Measurements from ENCODE around the gene SAP130.

DNA sequence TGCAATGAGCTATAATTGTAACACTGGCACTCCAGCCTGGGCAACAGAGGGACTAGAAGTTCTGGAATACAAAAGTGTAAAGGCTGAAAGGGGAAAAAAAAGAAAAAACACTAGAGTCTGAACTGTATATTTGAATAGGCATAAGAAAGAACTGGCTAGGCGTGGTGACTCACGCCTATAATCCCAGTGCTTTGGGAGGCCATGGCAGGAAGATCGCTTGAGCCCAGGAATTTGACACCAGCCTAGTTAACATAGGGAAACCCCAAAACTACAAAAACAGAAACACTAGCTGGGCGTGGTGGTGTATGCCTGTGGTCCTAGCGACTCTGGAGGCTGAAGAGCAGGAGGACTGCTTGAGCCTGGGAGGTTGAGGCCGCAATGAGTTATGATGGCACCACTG lies 70.6 kb downstream of the SAP130 start:
- TF ChIP-seq, protein P1, sequence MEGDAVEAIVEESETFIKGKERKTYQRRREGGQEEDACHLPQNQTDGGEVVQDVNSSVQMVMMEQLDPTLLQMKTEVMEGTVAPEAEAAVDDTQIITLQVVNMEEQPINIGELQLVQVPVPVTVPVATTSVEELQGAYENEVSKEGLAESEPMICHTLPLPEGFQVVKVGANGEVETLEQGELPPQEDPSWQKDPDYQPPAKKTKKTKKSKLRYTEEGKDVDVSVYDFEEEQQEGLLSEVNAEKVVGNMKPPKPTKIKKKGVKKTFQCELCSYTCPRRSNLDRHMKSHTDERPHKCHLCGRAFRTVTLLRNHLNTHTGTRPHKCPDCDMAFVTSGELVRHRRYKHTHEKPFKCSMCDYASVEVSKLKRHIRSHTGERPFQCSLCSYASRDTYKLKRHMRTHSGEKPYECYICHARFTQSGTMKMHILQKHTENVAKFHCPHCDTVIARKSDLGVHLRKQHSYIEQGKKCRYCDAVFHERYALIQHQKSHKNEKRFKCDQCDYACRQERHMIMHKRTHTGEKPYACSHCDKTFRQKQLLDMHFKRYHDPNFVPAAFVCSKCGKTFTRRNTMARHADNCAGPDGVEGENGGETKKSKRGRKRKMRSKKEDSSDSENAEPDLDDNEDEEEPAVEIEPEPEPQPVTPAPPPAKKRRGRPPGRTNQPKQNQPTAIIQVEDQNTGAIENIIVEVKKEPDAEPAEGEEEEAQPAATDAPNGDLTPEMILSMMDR (IDR thresholded peaks at IDR 0.05; ENCODE audit: low read length) = no peak
- no peak for TF ChIP-seq EZH2 (optimal IDR thresholded peaks at IDR 0.05; ENCODE audit: low read depth, low read length)

Measured in MM.1S (cell line).